ENCODE results near the gene KIAA2012.
"Not testable (repeated sequence)": the region's sequence is repeated elsewhere in the genome, so short reads cannot be mapped to it uniquely, and the experiment has no call there.

Gene KIAA2012

DNA sequence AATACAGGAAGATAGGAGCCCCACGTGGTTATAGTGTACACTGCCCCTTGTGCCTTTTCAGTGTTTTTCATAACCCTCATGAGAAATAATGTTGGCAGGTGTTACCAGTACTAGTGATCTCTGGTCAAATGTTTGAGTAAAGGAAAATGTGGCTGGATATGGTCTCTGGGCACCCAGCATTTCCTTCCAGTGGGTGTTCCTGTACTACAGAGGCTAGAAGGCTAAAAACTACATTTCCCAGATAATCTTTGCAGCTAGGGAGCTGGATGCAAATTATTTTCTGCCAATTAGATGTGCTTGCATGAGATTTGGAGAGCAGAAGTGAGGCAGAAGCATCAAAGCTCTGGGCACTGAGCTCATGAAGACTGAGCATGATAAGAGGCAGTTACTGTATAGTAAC is 45.1 kb downstream of the KIAA2012 start:
- no peak for DNase-seq (ENCODE audit: low read depth)

DNA sequence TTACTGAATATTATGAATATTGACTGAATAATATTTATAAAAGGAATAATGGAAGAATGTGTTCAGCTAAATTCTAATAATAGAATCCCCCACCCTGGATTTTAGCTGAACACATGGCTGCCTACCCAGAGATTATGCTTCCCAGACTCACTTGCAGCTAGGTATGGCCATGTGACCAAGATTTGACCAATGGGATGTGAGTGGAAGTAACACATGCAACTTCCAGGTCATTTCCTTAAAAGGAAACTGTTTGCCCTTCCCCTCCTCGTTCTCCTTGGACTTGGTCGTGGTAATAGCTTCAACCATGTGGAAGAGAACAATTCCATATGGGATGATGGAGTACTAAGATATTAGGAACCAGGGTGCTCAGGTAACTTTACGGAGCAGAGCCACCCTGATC is 47.8 kb downstream of the KIAA2012 start:
- no peak for DNase-seq (ENCODE audit: low read depth)

DNA sequence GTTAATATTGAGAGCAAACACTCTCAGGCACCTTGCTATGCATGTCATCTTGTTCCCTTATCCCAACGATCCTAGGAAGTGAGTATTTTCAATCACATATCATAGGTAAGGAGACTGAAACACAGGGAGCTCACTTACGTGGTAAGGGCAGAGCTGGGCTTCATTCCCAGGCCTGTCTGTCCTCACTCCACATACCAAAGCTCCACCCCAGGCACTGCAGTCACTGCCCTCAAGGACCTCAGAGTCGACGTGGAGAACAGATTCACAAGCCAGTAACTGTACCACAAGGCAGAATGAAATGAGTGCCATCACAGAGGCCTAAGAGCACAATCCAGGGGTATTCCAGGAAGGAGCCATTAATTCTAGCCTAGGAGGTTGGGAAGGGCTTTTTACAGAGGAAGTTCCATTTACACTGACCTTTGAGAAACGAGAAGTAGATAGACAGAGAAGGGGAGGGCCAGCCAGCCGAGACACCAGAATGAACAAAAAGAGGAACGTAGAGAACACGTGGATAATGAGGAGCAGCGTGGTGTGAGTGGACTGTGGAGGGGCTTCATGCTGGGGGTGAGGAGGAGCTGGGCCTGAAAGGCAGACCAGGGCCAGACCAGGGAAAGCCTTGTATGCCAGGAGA is 48.6 kb downstream of the KIAA2012 start:
- DNase-seq (ENCODE audit: low read depth) = no peak

DNA sequence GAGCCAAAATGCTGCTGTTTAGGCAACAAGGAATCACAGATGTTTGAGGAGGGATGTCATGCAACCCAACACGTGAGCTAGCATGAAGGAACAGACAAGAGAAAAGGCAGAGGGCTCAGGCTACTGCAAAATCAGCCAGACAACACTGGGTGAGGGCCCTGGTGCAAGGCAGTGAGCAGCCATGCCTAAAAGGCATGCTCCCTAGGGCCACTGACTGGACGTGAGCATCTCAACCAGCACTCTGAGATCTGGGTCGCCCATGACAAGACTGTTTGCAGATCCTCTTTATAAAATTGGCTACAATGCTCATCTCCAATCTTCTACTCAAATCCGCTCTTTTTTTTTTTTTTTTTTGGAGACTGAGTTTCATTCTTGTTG is 49.1 kb downstream of the KIAA2012 start:
- DNase-seq (ENCODE audit: low read depth) = no peak

DNA sequence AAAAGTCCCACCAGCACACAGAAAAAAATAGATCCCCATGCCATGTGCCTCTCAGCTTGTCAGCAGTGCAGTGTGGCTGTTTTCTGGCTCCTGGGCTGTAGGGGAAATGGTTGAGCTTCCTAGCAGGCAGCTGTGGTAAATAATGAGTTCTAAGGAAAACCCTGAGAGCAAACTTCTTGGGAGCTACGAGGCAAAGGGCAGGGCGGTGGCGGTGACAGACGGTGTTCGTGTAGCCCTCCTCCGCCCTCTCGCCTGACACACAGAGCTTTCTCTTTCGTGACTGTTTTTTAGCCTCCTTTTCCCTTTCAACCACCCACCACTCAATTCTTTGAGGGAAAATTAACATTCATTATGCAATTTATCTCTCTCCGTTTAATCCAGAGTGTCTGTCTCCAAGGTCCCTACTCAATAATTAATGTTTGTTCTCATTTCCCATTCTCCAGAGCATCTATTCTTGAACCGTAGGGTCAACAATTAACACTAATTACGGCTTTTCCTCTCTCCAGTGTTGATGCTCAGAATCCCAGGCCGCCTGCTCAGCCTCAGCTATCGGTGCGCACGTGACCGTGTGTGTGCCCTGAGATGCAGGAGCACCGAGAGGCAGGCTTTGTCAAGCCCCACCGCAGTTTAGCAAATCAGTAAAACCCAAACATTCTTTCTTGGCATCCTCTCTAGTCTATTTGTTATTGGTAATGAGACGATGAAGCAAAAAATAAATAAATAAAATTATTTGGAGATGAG is 50.1 kb downstream of the KIAA2012 start:
- DNase-seq (ENCODE audit: low read depth) = no peak

DNA sequence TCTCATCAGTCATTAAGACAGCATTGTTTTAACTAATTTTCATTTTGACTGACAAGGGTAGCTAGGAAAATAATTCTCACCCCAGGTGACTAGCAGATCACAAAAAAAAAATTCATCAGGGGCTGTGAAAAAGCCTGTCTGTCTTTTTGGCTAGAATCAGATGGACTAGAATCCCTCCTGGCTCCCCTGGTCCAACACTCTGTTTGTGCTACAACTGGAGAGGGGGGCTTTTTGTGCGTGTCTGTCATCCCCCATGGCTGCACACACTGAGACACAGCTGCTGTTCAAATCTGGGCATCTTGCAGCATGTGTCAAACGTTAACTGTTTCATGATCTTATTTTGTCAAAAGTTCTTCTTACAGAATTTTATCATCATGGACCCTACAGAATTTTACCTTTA is 51.2 kb downstream of the KIAA2012 start:
- DNase-seq (ENCODE audit: low read depth) = no peak

DNA sequence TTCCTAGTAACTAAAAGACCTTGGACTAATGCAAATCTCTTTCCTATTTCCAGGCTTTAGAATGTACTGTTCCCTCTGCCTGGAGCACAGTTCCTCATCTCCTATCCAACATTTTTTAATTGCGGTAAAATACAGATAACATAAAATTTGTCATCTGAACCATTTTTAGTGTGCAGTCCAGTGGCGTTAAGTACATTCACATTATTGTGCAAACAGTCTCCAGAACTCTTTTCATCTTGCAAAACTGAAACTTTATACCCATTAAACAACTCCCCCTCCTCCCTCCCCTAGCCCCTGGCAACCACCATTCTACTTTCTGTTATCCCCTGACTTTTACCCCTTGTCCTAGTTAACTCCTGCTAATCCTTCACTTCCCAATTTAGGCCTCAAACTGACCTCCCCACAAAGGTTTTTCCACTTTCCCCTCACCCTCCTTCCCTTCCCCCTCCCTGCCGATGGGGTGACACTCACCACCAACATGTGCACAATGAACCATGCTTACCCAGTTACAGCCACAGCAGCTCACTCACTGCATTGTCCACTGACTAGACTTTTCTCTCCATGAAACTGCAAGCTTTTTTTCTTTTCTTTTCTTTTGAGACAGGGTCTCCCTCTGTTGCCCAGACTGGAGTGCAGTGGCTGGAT is 54.8 kb downstream of the KIAA2012 start:
- DNase-seq (ENCODE audit: low read depth) = no peak

DNA sequence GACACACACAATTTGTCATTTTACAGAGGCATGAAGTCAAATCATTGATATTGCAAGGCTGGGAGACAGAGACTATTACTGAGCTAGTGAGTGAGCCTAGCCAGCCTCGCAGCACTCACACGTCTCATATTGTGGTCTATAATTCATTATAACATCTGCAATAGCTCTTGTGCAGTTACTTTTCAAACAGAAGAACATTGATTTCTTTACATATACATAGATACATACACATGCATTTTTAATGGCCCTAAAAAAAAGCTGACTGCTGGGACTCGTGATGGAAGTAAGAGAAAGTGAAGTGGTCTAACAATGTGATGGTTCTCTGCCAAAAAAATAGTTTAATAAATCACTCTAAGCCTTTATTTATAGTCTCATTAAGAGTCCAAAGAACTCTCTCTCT is 56.8 kb downstream of the KIAA2012 start:
- DNase-seq (ENCODE audit: low read depth) = no peak

DNA sequence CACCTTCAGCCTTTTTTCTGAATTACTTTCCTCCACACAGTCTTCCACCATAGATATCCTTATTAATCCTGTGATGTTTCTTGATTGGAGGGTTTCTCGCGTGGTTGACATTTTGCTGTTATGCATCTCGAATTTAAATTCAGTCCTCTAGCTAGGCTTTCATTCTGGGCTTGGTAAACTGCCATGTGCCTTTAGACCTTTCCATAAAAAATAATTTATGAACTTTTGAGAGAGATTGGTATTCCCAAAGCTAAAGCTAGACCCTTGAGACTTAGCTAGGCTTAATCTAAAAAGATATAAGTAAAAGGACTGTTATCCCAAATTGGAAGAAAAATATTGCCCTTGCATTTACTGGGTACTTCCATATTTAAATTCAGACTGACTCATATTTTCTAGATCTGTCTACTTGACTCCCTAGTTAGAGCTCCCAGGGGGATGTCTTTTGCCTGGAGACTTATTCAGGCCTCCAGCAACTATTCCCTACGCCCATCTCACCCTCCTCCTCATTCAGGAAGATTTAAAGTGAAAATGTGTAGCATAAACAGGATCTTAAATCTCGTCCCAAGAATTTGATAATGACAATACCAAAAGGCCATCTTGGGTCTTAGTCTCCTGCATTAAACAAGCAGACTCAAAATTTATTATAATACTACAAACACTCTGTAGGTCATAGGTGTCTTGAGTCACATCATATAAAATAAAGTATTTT is 60.3 kb downstream of the KIAA2012 start:
- DNase-seq (ENCODE audit: low read depth) = no peak

DNA sequence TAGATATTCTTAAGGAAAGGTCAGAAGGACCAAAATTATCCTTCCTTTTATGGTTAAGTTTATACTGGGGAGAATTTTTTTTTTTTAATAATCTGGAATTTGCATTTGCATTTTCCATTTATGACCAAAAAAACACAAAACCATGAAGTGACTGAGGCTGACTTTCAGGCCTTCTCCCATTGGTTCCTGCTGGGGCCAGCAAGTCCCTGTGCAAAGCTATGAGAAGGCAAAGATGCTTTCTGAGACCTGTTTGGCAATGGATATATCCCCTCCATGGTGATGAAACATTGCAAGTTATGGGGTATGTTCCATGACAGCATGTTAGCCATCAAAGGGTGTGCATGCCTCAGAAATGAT is 60.8 kb downstream of the KIAA2012 start:
- no peak for DNase-seq (ENCODE audit: low read depth)

DNA sequence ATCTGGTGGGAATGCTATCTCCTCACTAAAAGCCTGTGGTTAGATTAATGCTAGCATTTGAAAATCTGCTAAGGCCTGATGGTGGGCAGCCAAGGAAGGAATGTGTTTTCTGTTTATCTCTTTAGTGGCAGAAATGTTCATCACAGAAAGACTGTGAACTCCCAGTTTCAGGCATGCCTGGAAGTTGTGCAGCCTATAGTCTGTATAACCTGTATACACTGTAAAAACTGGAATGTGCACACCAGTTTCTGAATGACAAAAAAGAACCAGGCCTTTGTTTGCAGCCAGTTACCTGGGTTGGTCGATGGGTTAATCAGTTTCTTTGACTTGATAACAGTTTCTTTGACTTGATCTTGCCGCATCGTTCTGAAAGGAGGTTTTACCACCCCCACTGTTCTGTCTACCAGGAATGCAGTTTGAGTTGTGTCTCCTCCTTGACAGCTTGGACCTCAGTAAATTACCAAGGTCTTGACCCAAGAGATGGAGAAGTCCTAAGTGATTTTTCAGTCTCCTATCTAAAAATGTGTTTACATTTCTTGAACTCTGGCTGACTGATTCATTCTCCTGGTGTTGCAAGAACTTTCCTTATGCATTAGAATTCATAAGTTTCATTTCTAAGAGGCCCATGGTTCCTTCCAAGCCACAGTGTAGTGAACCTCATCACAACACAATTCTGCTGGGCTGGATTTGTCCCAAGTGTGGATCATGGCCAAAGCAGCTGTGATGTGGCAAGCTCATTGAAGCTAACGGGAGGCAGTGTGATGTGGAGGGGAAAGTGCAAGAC is 62.2 kb downstream of the KIAA2012 start:
- DNase-seq (ENCODE audit: low read depth) = no peak

DNA sequence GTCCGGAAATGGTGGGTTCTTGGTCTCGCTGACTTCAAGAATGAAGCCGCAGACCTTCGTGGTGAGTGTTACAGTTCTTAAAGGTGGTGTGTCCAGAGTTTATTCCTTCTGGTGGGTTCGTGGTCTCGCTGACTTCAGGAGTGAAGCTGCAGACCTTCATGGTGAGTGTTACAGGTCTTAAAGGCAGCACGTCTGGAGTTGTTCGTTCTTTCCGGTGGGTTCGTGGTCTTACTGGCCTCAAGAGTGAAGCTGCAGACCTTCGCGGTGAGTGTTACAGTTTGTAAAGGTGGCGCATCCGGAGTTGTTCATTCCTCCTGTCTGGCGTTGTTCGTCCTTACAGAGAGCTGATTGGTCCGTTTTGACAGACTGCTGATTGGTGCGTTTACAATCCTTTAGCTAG is 63.0 kb downstream of the KIAA2012 start:
- not testable (repeated sequence) for DNase-seq (ENCODE audit: low read depth)

DNA sequence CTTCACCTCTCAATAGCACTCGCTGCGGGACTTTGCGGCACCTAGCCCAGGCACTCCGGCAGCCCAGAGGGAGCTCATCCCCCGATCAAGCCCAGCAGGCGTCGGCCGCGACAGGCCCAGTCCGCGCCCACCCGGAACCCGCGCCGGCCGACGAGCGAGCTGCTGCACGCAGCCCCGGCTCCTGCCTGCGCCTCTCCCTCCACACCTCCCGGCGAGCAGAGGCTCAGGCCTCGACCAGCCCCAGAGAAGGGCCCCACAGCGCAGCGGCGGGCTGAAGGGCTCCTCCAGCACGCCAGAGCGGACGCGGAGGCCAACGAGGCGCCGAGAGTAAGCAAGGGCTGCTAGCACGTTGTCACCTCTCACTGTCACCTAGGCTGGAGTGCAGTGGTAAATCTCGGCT is 63.5 kb downstream of the KIAA2012 start:
- no peak for DNase-seq (ENCODE audit: low read depth)

DNA sequence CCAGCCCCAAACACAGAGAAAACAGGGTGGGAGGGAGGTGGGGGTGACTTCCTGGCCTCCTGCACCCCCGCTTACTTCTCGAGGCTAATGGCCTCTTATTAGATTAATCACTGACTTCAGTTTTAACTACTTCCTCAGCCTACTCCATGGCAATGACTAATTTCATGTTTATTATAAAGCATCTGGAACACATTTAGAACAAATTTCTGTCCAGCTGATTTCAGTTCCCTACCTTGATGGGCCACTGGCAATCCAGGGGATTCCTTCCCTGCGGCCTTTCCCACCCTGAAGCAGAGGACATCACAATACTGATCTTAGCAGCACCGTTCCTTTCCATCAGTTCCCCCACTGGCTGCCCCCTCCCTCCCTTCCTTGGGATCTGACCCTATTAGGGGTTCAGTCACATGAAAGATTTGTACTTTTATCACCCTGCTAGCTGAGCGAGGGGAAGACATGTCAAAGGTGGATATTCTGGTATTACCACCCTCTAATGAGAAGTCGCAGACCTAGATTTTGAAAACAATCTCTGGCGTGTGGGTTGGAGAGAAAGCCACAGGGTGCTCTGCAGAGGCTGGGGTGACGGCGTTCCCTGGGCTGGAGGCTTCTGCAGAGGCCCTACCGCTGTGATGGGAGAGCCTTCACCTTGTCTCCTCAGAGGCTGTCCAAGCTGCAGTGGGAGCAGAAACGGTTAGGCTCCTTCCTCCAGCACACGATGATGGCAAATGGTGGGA is 67.6 kb downstream of the KIAA2012 start:
- no peak for DNase-seq (ENCODE audit: low read depth)

DNA sequence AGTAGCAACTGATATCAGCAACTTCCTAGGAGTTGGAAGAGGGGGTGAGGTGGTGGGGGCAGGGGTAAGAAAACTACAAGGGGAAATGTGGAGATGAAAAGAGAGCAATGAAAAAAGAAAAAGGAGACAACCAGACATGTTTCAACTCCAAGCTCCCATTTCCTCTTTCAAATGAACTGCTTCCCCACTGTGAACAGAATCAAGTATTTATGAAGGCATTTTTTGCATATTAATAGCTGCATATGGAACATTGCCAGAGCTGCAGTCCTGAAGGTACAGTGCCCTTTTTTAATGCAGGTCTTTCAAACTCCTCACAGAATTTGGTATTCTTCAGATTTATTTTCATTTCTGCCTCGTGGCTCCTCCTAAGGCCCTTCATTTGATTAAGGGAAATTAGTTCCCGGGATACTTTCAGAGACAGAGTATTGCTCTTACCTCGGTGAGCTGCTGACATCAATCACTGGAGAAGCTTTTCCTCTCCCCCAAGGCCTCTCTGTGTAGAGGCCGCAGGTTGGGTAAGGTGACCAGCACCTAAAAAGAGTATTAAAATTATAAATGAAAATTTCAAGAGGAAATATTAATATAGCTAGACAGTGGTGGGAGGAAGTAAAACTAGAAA is 68.4 kb downstream of the KIAA2012 start:
- DNase-seq (ENCODE audit: low read depth) = no peak

DNA sequence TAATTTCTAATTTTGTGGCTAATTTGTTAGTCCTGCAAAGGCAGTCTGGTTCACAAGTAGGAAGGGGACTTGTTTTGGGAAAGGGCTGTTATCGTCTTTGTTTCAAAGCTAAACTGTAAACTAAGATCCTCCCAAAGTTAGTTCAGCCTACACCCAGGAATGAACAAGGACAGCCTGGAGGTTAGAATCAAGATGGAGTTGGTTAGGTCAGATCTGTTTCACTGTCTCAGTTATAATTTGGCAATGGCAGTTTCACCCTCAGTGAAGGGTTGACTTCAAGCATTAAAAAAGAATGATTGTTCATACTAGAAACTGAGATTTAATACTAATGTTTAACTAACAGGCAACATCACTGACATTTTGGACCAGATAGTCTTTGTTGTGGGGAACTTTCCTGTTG is 69.5 kb downstream of the KIAA2012 start:
- DNase-seq (ENCODE audit: low read depth) = no peak

DNA sequence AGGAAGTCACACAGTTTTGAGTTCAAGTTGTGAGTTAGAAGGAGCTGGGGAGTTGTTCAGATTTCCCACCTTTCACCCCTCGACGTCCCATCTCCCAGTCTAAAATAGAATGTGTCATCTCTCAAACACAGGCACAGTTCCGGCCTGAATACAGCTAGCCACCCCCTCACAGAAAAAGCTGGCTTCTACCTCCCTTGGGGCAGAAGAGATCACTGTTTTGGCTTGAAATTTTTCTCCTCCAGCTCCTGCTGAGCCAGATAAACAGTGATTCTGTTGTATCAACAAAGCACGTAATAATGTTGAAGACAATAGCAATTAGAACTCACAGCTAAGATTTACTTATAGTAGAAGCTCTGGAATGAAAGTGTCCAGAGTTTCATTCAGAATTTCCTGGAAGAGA is 74.7 kb downstream of the KIAA2012 start:
- no peak for DNase-seq (ENCODE audit: low read depth)

DNA sequence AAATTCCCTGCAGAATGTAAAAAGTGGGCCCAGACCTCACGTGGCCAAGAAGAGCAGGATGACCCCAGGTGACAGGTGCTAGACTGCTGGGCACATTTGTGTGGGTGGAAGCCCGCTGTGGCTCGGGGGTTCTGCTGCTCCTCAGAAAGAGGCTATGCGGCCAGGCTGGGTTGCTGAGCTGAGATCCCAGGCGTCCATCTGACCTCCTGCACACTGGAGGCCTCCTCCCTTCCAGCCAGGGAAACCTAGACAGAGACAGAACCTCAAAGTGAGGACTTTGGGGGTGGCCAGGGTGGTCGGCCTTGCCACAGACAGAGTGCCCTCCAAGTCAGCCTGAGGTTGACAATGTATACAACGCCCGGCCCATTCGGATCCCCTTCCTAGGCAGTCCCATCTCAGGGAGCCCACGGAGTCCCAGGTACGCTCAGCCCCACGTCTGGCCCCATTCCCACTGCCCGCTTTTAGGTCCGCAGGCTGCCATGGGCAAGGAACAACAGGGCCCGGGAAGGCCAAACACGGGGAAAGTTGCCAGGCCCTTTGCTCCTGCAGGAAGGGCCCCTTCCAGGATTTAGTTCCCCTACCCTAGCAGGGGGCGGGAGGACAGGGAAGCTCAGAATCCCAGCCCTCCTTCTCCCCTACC is 75.6 kb downstream of the KIAA2012 start:
- DNase-seq (ENCODE audit: low read depth) = no peak

DNA sequence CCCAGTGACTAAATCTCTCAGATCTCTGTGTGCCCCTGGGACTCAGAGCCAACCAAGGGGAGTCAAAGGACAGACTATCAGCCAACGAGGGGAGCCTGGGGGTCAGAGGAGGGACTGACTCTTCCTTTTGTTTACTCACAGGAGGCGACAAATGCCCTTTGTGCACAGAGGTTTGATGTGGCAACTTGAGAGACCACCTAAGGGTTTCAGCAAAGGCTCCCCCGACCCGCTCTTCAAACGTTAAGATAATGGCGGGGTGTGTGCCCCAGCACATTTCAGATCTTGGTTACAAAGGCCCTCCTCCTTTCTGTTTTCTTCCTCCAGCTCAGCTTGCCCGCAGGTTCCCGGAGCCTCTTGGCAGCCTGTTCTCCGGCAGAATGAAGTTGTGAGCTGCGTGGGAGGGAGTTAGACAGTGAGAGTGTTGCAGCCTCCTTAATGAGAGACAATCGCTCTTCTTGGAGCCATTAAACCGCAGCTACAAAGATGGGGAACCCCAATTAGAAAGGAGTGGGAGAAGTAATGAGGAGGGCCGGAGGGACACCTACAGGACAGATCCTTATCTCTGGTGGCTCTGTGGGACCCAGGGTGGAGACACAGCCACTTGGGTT is 76.2 kb downstream of the KIAA2012 start:
- DNase-seq (ENCODE audit: low read depth) = no peak

DNA sequence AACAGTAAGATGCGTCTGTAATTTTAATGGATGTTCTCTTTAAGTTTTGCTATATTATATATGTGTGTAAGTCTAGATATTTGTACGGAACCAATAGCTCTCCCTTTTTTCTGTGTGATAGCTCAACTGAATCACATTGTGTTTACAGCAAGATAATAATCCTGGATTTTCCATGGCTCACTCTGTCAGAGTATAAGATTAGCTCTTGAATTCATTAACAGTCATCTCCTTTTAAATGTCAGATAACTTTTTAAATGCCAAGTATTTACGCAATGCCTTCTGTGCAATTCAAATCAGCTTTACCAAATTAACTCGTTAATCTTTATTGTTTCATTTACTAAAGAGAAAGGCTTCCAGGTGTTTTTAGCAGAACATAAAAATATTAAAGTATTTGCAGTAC is 76.9 kb downstream of the KIAA2012 start:
- DNase-seq (ENCODE audit: low read depth) = no peak

All from stimulated activated CD4-positive, alpha-beta T cell treated with anti-CD3 and anti-CD28 coated beads, Interleukin-2, amount 100 ng/mL, for 4 hours (primary cell).